ENCODE data around the gene SUGP2. TPM values are rescaled to one million over a fixed set of nuclear protein-coding genes. Genes with fewer than 3 reads are reported as not detected.

The SUGP2 gene
- total and polyA plus RNA-seq, 9 donors, result 27.0 to 81.9 (median 53.7) TPM

DNA sequence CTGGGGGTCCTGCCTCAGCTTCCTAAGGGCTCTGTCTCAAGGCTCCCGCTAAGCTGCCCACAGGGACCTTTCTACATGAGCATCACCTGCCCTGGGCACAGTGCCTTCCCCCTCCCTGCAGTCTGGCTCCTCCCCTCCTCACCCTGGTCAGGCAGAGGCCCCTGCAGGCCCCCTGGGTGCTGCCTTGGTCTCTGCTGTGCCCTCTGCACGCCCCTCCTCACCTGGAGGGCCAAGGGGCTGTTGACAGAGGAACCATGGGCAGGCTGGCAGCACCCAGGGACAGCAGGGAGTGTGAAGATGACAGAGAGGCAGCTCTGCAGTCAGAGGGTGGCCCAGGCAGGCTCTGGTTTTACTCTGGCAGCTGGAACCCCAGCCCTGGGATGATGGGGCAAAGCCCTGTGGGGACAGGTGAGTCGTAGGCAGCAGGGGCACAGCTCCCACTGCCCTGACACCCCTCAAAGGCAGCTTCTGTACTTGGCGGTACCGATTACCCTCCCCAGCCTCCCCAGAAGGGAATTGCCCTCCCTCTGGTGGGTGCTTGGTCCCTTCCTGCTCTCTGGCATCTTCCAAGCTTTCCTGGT is 43.1 kb downstream of the SUGP2 start:
- intact Hi-C loops (cut with DNase I), result no loop called here
- 80 to 86% (median 85%) methylated on average over 5 of the region's 5 CpGs for WGBS, 3 donors
- TF ChIP-seq POLR2A (IDR thresholded peaks at IDR 0.05), result no peak
- TF ChIP-seq EP300 (IDR thresholded peaks at IDR 0.05), result no peak
- TF ChIP-seq, protein P1, sequence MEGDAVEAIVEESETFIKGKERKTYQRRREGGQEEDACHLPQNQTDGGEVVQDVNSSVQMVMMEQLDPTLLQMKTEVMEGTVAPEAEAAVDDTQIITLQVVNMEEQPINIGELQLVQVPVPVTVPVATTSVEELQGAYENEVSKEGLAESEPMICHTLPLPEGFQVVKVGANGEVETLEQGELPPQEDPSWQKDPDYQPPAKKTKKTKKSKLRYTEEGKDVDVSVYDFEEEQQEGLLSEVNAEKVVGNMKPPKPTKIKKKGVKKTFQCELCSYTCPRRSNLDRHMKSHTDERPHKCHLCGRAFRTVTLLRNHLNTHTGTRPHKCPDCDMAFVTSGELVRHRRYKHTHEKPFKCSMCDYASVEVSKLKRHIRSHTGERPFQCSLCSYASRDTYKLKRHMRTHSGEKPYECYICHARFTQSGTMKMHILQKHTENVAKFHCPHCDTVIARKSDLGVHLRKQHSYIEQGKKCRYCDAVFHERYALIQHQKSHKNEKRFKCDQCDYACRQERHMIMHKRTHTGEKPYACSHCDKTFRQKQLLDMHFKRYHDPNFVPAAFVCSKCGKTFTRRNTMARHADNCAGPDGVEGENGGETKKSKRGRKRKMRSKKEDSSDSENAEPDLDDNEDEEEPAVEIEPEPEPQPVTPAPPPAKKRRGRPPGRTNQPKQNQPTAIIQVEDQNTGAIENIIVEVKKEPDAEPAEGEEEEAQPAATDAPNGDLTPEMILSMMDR (IDR thresholded peaks at IDR 0.05), result no peak
- Histone ChIP-seq H3K4me1 (ENCODE audit: insufficient read depth) (no peaks in the 10 kb centered on the region), H3K9me3 (no peaks in the 10 kb centered on the region), H3K4me3 (no peak overlapping the region), H3K27ac (no peak overlapping the region), H3K36me3 (no peaks in the 10 kb centered on the region), H3K27me3 (no peaks in the 10 kb centered on the region)
- DNase-seq, result no peak

GRCh38 chr19:18989316-18989715 is 44.0 kb downstream of the SUGP2 start:
- no peak overlapping the region for H3K4me3 ChIP-seq
- H3K9me3 ChIP-seq, result no peaks in the 10 kb centered on the region
- no peaks in the 10 kb centered on the region for H3K4me1 ChIP-seq (ENCODE audit: insufficient read depth)
- intact Hi-C loops (cut with DNase I), result no loop called here
- no peaks in the 10 kb centered on the region for H3K27me3 ChIP-seq
- no peak for DNase-seq
- TF ChIP-seq POLR2A (IDR thresholded peaks at IDR 0.05), result no peak
- TF ChIP-seq EP300 (IDR thresholded peaks at IDR 0.05), result no peak
- TF ChIP-seq, protein P1 (IDR thresholded peaks at IDR 0.05), result no peak
- H3K27ac ChIP-seq, result no peak overlapping the region
- no peaks in the 10 kb centered on the region for H3K36me3 ChIP-seq
- 54 to 66% (median 55%) methylated on average over 10 of the region's 10 CpGs for WGBS, 3 donors

GRCh38 chr19:18987456-18987855 is 45.9 kb downstream of the SUGP2 start:
- Histone ChIP-seq H3K9me3 (no peaks in the 10 kb centered on the region), H3K27me3 (no peaks in the 10 kb centered on the region), H3K36me3 (no peaks in the 10 kb centered on the region), H3K4me3 (no peak overlapping the region), H3K4me1 (ENCODE audit: insufficient read depth) (no peaks in the 10 kb centered on the region), H3K27ac (no peak overlapping the region)
- intact Hi-C loops (cut with DNase I), result no loop called here
- WGBS, 3 donors, result 42 to 58% (median 50%) methylated on average over 4 of the region's 4 CpGs
- TF ChIP-seq, protein P1 (IDR thresholded peaks at IDR 0.05), result no peak
- TF ChIP-seq POLR2A (IDR thresholded peaks at IDR 0.05) (no peak), EP300 (IDR thresholded peaks at IDR 0.05) (no peak)
- DNase-seq, result no peak

DNA sequence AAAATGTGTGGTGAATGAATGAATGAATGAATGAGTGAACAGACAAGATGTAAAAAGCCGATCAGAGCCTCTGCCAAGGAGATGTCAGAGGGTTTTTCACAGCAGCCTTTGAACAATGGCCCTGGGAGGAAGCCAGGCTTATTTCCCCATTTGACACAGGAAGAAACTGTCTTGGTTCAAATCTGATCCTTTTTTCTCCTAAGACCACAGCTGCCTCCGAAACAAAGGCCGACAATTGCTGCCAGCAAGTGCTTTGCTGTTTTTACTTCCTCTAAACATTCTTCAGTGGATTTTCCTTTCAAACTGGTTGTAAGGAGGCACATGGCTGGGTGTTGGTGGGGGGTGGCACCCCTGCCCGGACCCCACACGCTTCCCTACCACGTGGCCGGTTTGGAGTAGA is 48.1 kb downstream of the SUGP2 start:
- Histone ChIP-seq H3K4me3 (no peak overlapping the region), H3K27me3 (no peaks in the 10 kb centered on the region), H3K9me3 (no peaks in the 10 kb centered on the region), H3K27ac (no peak overlapping the region), H3K36me3 (no peaks in the 10 kb centered on the region), H3K4me1 (ENCODE audit: insufficient read depth) (no peaks in the 10 kb centered on the region)
- 48 to 53% (median 51%) methylated on average over 7 of the region's 7 CpGs for WGBS, 3 donors
- DNase-seq, result no peak
- TF ChIP-seq EP300 (IDR thresholded peaks at IDR 0.05) (no peak), POLR2A (IDR thresholded peaks at IDR 0.05) (no peak)
- TF ChIP-seq, protein P1 (IDR thresholded peaks at IDR 0.05), result no peak
- intact Hi-C loops (cut with DNase I), result no loop called here
